HPDE6-E6E7 (cell line): Measurements from ENCODE around the gene APOL3.
"Not testable (repeated sequence)": the region's sequence is repeated elsewhere in the genome, so short reads cannot be mapped to it uniquely, and the experiment has no call there.

Source experiments
- DNase-seq: peaks from one replicate; pipeline ENCODE4 v3.0.0; 2011; ENCODE audit warnings: missing footprints; ENCODE audit errors: extremely low spot score

APOL3 gene

GRCh38 chr22:36101756-36102155 lies 58.8 kb downstream of the APOL3 start:
- DNase-seq: no peak

GRCh38 chr22:36100908-36101307 lies 59.6 kb downstream of the APOL3 start:
- DNase-seq: not testable (repeated sequence)

DNA sequence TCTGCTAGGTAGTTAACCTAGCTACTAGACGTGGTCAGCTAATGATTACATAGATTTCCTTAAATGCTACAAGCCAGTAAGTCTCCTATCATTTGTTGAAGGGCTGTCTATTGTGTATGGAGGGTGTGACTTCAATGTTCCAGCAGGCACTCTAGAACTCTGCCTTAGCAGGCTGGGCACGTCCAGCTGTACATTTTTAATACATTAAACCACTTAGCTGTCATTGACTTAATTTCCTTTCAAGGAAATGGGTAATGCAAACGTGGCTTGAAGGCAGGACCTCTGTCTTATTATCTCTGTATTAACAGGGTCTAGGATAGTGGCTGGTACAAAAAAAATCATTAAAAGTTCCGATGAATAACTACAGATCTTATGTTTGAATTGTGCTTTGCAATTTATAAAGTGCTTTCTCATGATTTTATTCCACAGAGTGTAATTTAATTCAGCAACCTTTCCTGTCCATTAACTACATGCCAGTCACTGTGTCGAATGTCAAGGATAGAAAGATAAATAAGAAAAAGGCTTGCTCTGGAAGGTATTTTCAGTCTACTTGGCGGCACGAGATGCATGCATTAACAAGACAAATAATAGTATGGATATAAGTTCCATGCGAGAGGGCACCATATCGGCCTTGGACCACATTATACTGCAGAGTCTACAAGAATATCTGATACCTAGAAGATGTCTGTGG lies 60.3 kb downstream of the APOL3 start:
- DNase-seq: no peak

- not testable (repeated sequence) for DNase-seq
Measured at GRCh38 chr22:36099561-36099960, 61.0 kb downstream of the APOL3 start.

- no peak for DNase-seq
Measured at GRCh38 chr22:36097880-36098279, 62.7 kb downstream of the APOL3 start.

DNA sequence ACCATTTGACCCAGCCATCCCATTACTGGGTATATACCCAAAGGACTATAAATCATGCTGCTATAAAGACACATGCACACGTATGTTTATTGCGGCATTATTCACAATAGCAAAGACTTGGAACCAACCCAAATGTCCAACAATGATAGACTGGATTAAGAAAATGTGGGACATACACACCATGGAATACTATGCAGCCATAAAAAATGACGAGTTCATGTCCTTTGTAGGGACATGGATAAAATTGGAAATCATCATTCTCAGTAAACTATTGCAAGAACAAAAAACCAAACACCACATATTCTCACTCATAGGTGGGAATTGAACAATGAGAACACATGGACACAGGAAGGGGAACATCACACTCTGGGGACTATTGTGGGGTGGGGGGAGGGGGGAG lies 69.8 kb downstream of the APOL3 start:
- DNase-seq: not testable (repeated sequence)
